IPS-11a (cell line): ENCODE measurements around the gene PTPRM.
"Not testable (repeated sequence)": the region's sequence is repeated elsewhere in the genome, so short reads cannot be mapped to it uniquely, and the experiment has no call there.

Experiments
- H3K4me3 ChIP-seq: one replicate; pipeline ENCODE4 v1.5.1; 2013; ENCODE audit warnings: low read depth, low read length, control low read depth

Gene PTPRM

DNA sequence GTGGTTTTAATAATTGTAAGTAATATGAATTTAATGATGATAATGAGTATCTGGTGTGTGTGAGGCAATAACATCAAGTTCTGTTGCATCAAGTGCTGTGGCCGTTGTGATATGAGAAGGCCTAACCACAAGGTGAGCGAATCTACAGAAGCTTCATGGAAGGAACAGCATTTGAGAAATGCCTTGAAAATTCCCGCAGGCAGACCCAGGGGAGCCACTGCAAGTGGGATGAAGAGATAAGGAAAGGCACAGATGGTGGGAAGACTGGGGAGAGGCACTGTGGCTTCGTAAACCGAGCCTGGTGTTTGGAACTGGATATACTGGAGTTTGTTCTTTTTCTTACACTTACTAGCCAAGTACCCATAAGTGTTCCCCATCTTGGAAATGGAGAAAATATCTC is 357.5 kb downstream of the PTPRM start:
- no peak overlapping the region for H3K4me3 ChIP-seq

DNA sequence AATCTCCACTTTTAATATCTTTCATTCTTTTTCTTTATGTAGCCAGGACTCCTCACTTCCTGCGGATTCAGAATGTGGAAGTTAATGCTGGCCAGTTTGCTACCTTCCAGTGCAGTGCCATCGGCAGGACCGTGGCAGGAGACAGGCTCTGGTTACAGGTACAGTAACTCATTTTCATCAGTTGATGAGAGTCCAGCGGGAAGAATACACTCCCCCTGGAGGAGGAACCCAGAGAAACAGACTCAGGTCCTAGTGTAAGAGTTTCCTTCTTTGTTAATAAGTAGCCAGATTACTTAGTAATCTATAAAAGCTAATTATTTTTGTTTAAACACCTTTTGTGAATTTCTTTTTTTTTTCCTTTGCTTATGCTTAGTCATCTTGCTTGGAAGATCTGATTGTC is 359.4 kb downstream of the PTPRM start:
- H3K4me3 ChIP-seq = no peak overlapping the region

DNA sequence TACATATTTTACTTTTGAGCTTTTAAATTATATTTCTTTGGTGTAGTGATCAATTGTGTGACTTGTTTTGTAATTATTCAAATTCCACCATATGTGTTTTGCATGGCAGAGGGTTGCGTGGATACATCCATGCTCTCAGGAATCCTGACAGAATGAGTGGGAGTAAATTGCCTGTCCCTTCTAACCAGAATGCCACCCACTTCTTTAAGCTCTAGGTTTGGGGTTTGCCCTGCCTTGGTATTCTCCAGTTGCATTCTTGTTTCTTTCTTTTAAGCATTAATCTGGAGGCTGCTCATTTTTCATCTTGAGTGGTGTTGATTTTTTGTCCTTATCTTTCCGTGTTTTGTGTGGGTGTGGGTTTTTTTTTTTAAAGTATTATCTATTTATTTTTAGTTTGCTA is 360.0 kb downstream of the PTPRM start:
- H3K4me3 ChIP-seq = no peak overlapping the region

DNA sequence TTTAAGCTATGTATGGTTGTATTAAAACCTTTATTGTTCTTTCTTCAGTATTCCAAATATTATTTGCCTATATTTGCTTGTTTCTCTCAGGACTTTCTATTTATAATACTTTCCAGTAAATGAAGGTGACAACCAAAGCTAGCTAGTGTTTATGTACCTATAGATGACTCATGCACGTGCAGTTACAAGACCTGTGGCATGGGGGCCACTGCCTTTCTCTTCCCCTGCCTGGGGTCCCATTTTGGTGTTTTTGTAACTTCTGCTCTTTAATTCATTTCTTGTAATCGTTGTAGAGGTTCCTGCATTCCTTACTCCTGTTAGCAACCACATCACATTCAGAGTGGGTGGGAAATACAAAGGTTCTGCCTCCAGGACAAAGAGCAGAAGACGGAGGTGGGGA is 364.6 kb downstream of the PTPRM start:
- H3K4me3 ChIP-seq = no peak overlapping the region

DNA sequence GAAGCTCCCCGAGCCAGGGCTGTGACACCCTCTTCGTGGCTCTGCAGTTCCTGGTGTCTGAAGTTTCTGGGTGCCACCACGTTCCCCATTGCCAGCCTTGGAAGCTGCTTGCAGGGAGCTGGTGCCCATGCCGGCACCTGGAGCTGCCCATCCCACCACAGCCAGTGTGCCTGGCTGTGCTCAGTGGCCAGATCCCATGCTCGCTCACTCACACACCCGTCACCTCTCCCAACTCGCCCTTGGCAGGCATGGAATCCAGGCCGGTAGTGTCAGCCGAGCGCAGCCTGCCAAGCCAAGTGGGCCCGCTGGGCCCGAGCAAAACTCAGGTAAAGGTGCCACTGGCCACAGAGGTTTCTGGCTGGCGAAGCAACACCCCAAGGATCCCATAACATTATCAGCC is 370.2 kb downstream of the PTPRM start:
- H3K4me3 ChIP-seq = no peak overlapping the region

DNA sequence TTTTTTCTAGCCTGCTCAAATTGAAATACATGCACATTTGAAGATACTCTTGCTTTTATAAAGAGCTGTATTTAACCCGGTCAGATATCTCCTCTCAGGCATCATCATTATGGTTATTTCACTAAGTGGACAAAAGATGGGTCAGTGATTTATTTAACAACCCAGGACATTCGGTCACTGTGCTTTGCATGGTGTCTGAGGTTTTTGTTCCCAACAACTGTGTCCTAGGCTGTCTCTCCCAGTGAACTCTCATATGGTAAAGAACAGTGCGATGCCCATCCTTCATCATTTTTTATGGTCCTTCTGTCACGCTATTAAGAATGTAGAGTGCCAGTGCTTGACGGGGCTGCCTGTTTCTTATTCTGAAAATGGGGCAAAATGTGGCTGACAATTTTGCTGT is 372.4 kb downstream of the PTPRM start:
- no peak overlapping the region for H3K4me3 ChIP-seq

DNA sequence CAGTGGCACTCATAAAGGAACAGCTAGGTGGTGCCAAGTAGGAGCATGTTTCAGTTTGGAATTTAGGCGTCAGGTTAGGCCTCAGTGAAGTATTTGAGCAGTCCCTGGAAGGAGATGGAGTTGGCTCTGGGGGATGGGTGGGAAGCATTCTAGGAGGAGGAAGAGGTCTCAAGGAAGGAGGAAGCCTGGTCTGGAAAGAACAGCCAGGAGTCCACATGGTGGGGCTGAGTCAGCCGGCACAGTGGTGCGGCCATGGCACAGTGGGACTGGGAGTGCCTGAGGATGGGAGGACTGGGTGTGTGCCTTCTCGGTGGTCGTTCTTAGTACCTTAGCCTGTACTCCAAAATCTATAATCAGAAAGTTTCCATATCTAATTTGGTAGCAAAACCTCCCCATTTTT is 373.3 kb downstream of the PTPRM start:
- no peak overlapping the region for H3K4me3 ChIP-seq

DNA sequence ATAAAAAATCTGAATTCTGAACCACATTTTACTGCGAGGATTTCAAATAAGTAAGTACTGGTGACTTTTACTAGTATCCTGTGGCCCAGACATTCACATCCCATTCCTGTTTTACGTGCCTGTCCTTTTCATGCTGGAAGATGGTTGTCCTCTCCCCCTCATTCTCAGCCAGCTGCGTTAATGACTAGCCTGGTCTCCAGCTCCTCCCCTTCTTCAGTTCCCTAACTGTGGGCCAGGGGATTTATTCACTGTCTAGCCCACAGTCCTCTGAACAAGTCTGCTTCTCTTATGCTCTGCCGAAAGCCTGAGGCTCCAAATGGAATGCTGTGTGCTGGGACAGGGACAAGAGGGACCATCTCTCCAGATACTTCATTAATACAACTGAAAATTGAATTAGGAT is 373.9 kb downstream of the PTPRM start:
- no peak overlapping the region for H3K4me3 ChIP-seq

DNA sequence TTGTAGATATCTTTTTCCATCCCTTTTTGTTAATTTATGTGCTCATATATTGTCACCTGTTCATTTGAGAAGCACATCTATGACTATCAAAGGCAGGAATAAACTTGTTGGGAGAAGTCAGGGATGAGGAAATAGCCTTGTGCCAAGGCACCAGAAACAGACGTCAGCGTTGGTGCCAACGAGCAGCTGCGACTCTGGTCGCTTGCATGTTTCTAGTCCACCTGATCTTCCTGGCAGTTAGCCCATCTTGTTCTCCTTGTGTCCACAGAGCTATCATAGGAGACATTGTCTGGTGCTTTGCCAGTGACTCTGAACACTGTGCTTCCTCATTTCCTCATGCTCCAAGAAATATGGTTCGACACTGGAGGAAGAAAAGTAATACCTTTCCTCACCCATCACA is 374.4 kb downstream of the PTPRM start:
- H3K4me3 ChIP-seq = no peak overlapping the region

DNA sequence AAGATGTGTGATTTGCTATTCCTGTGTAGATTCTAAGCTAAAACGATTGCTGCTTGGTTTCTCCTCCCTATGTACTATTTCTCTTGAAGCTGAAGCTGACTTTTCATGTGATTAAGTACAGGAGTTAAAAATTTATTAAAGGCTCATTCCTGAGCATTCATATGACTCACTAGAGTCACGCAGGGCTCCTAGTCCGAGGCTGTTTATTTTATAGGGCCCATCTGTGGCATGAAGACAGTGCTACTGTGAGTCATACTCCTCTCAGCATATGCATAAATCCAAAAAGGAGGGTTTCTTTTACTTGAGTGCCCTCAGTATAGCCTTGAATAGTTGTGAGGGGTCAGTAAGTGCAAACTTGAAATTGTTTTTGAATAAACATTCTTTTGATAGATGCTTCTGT is 378.8 kb downstream of the PTPRM start:
- no peak overlapping the region for H3K4me3 ChIP-seq

DNA sequence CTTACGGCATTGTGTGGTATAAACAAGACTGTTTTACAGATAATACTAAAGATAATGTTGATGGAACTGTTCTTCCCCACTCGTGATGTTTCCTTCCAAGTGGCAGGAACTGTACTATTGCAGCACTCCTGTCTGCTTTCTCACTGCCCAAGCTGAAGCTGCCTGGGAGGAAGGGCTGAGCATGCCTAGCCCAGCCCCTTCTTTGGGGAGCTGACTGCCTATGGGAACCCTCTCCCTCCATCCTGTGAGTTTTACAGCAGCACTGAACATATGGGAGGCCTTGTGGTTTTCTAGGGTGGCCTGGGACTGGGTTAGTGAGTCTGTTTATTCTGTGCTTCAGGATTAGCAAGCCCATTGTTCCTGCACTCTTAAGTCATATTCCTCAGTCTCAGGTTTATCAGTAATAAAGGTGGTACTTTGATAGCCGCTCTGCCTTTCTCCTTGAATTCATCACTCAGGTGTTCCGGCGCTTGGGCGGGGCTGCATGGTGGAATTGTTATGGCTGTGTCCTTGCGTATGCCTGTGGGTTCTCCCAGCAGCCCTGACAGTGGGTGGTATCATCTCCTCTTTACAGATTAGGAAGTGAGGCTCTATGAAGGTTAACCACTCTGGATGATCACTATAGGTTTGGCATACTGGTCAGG is 379.7 kb downstream of the PTPRM start:
- no peak overlapping the region for H3K4me3 ChIP-seq

DNA sequence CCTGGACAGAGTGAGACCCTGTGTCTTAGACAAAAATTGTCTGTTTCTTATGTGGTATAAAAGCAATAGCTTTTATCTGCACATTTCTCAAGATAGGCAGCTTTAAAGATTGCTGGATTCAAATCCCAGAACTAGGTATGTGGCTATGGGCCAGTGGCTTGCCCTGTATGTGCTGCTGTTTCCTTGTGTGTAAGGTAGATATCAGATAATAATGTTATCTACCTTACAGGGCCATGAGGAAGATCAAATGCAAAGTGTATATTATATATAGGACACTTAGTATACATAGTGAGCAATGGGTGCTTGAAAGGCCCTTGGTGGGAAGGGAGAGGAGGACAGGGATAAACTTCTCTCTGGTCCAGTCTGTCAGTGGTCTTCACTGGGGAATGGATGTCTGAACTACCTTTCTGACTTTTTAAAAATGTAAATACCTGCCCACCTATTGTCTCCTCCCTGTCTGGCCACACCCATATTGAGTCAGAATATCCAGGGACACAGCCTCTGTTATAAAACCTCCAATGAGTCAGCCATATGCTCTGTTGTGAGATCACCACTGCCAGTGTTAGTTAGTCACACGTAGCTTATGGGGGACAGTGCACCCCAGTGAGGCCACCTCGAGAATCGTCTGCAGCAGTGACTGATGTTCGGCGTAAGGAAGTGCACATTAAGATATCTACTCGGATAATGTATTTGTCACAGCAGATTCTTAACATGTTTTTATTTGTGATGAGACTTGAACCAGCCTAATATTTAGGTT is 383.4 kb downstream of the PTPRM start:
- H3K4me3 ChIP-seq = no peak overlapping the region

DNA sequence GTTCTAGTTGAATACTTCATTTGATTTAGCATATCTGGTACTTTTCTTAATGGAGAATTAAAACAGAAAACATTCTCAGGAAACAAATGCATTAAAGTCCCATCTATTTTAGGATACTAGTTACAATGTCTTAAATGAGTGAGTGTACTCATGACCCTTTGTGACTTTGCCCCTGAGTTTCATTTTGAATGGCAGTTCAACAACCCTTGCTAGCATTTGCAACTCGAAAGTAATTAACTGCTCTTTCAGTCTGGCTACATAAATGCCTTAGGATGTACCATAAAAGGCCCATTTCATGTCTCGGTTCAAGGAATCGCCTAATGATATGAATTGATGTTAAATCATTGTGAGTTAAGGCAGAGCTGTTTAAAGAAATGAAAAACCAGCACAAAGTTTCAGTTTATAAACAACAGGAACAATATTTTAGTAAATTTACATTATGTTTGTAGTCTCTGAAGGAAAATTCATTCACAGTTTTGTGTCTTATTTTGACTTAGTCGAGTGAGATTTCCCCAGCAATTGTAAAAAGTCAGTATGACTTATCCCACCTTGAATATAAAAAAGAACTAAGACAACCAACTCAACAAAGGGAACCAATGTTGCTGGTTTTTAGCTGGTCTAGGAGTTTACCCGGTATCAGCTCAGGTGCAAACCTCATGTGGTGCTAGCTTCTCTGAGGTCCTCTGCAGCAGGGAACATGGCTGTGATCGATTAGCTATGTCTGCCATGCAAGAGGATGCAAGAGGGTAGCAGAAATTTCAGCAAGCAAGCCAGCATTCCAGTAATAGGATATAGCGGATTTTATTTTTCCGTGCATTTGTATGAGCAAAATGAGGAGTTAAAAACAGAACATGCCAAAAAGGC is 386.2 kb downstream of the PTPRM start:
- H3K4me3 ChIP-seq = no peak overlapping the region

DNA sequence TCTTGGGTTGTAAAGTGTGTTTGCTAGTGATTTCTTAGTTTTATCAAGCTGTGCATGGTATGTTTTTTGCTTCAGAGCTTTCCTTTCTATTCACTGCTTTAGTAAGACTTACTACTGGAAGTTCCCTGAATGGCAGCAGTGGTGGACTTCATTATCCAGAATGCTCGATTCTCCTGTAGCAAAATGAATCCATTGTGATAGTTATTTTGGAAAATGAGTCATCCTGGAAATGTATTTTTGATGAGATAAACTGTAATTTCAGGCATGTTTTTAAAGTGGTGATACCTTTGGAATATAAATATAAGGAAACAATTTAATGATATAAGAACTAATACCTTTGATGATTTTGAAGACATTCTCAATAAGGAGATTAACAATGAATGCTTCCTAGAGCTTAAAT is 387.1 kb downstream of the PTPRM start:
- H3K4me3 ChIP-seq = no peak overlapping the region

DNA sequence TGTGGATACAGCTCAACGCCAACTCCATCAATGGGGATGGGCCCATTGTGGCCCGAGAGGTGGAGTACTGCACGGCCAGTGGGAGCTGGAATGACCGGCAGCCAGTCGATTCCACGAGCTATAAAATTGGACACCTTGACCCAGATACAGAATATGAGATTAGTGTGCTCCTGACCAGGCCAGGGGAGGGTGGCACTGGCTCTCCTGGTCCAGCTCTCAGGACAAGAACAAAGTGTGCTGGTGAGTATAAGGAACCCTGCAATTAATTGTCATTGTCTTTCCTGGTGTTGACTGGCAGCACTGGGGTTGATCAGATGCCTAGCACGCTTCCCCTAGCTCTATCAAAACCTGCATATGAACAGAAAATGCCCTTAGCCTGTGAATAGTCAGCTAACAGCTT is 388.1 kb downstream of the PTPRM start:
- H3K4me3 ChIP-seq = no peak overlapping the region

DNA sequence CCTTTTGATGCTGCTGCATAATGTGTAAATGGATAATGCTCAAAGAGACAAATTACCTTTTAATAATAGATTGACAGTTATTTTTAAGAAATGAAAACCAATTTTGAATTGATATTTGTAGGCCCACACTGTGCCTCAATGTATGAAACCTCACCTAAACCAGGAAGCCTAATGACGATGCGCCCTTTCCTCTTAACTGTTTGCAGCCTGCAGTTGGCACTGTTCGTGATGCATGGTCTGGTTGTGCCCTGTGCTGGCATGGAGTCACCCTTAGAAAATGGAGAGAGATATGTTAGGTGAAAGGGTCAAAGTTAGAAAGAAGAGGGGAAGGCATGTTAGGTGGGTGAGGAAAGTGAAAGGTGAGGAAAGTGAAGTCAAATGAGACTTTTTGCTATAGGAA is 390.2 kb downstream of the PTPRM start:
- H3K4me3 ChIP-seq = no peak overlapping the region

DNA sequence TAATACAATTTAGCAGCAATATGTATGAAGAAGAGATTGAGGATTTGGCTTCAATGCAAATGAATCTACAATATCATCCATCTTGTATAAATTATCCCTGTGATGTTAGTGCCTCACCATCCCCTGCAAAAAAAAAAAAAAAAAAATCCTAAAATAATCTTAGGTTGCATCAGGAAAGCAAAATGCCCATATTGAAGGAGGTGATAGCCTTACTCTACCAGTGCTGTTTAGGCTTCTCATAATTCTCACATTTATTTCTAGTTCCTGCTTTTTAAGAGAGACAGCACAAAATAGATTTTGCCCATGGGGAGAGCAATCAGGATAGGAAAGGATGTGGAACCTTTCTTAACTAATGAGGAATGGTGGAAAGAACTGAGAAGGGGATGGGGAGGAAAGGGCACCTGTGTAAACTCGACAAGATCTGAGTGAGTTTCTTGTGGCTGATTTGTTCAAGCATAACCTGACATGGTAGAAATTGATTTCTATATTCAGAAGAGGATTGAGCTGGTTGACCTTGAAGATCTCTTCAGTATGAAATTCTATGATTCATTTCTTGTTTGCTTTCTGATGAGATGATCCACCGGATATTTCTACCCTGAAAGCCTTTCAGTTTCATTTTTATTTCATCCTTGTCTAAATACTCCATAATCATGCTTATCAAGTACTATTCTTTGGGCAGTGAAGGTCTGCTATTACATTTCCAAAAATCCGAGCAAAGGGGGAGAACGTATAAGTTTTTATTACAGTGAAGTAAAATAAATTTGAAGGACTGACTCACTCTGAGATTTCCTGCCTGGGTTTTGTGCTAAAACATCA is 391.2 kb downstream of the PTPRM start:
- no peak overlapping the region for H3K4me3 ChIP-seq

DNA sequence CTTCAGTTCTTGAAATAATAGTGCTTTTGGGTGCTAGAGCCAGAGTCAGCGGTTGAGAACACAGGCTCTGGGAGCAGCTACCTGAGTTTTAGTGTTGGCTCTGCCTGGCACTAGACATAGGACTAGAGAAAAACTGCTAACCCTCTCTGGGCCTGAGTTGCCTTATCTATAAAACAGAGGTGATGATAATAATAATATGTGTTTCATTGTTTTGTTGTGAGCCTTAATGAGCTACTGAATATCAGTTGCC is 391.7 kb downstream of the PTPRM start:
- H3K4me3 ChIP-seq = no peak overlapping the region

DNA sequence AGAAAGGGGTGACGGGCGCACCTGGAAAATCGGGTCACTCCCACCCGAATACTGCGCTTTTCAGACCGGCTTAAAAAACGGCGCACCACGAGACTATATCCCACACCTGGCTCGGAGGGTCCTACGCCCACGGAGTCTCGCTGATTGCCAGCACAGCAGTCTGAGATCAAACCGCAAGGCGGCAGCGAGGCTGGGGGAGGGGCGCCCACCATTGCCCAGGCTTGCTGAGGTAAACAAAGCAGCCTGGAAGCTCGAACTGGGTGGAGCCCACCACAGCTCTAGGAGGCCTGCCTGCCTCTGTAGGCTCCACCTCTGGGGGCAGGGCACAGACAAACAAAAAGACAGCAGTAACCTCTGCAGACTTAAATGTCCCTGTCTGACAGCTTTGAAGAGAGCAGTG is 399.6 kb downstream of the PTPRM start:
- not testable (repeated sequence) for H3K4me3 ChIP-seq

DNA sequence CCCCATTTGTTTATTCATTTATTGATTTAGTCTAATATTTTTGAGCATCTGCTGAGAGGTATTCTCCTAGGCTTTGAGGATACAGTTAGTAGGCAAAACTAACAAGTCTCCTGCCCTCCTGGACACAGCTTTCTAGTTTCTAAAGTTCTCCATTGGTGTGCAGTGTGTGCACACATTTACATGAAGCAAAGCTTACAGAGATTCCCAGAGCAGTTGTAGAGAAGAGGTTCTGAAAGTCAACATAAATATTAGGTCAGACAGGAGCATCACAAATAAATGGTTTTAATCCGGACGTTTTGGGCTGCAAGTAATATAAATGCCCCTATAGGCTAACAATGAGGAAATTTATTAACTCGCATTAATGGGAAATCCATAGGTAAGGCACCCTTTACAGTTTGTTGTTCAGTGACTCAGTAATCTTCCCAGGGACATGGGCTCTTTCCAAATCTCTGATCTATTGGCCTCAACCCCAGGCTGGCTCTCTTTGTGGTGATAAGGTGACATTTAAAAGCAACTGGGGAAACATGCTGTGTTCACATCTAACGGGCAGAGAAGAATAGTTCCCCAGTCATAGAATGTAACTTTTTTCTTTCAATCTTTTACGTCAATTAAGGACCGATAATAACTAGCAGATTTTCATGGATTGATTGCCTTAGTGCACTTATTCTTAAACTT is 407.2 kb downstream of the PTPRM start:
- H3K4me3 ChIP-seq = no peak overlapping the region

DNA sequence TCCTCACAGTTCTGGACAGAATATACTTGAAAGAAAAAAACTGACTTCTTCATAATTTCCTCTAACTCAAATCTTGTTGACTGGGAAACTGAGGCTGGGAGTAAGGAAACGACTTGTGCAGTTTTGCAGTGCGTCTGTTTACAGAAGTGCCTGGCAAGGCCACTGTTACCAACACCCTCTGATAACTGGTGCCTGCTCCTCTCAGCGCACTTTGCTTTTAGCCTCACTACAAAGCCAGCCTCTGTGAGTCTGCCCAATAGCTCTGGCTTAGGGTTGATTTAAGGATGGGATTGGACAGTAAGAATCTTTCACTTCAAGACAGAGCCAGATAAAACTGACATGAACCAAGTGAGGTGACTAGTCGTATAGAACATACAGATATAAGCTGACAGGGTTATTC is 410.8 kb downstream of the PTPRM start:
- H3K4me3 ChIP-seq = no peak overlapping the region
